Breast epithelium (tissue), 4 donors: ENCODE results near the gene SEMA3F. TPM values are rescaled to one million over a fixed set of nuclear protein-coding genes. Genes with fewer than 3 reads are reported as not detected.
A peak's percentile ranks its signal among the peaks of the same experiment; 100 is the strongest.

Source experiments
- DNase-seq, 2 donors: peaks; one replicate each; pipeline ENCODE4 v3.0.0-alpha.2; 2019; ENCODE audit warnings: low spot score in 2 of 2
- H3K27ac ChIP-seq, 2 donors: fragments of 200-600 bp; sonication (generic) in 1 of 2; one replicate each; pipeline ENCODE4 v1.5.1; 2016 to 2019; ENCODE audit warnings: mild to moderate bottlenecking in 1 of 2
- H3K27me3 ChIP-seq, 2 donors: fragments of 200-600 bp; sonication (generic) in 1 of 2; one replicate each; pipeline versions ENCODE4 v1.5.1 to v1.6.0; 2017 to 2019; ENCODE audit warnings: control low read depth in 1 of 2, mild to moderate bottlenecking in 1 of 2
- H3K36me3 ChIP-seq: fragments of 200-600 bp; one replicate; pipeline ENCODE4 v1.5.1; 2019
- H3K4me1 ChIP-seq, 2 donors: fragments of 200-600 bp; sonication (generic); one replicate each; pipeline ENCODE4 v1.5.1; 2016 to 2019; ENCODE audit warnings: control low read depth in 1 of 2
- H3K4me3 ChIP-seq, 3 donors: fragments of 200-600 bp; sonication (generic); 1 replicate in 2 of 3; 2 replicates in 1 of 3; pipeline ENCODE4 v1.5.1; 2016 to 2019; ENCODE audit warnings: mild to moderate bottlenecking in 3 of 3, moderate library complexity in 2 of 3
- H3K9me3 ChIP-seq, 2 donors: fragments of 200-600 bp; sonication (generic) in 1 of 2; one replicate each; pipeline ENCODE4 v1.5.1; 2016 to 2019; ENCODE audit warnings: control low read depth in 1 of 2
- CTCF ChIP-seq, 3 donors: fragments of 450-650 bp; IDR thresholded peaks; one replicate each; pipeline ENCODE4 v1.5.1; 2016 to 2017; ENCODE audit warnings: antibody characterized with exemption in 3 of 3, mild to moderate bottlenecking in 3 of 3, moderate library complexity in 3 of 3
- POLR2A ChIP-seq: fragments of 450-650 bp; IDR thresholded peaks from one replicate; pipeline ENCODE4 v1.6.1; 2016; ENCODE audit warnings: antibody characterized with exemption, mild to moderate bottlenecking, moderate library complexity
- POLR2AphosphoS5 ChIP-seq, 3 donors: sonication (generic); formaldehyde crosslinking; IDR thresholded peaks; one replicate each; pipeline ENCODE4 v1.6.1; 2017; ENCODE audit warnings: antibody characterized with exemption in 3 of 3
- intact Hi-C: fragments of 100-400 bp; cut with DNase I; formaldehyde crosslinking; loops from one replicate; pipeline ENCODE4 v1.15.1; 2023; ENCODE audit warnings: low total_unique reads
- total RNA-seq, 3 donors: library from RNA; depleted of rRNA; stranded (reverse); fragments of >200 nt; gene quantifications; one replicate each; pipeline ENCODE4 v1.1.0, GENCODE V29; 2016

The SEMA3F gene
- total RNA-seq, 3 donors from 2014 or later: 7.7 to 49.8 (median 26.9) TPM

- H3K9me3 ChIP-seq: no peaks in the 10 kb centered on the region
- peaks cover 14 to 30% of the 10 kb centered on the region in 2 donors for H3K27me3 ChIP-seq
- TF ChIP-seq CTCF (IDR thresholded peaks at IDR 0.05) (peak; percentile 84 to 94 (median 87)), POLR2A (no peak)
- H3K36me3 ChIP-seq: no peaks in the 10 kb centered on the region
- DNase-seq: peak; percentile 51 to 79
- peak overlapping the region in 1 of 3 donors; percentile 47 for H3K4me3 ChIP-seq
- intact Hi-C loops: loop anchor here (1.0 kb wide), 1 partner anchor 79 kb away; no protein-coding TSS in a partner anchor
- peaks cover 0 to 4% of the 10 kb centered on the region in 2 donors for H3K4me1 ChIP-seq
- no peak overlapping the region for H3K27ac ChIP-seq
Measured at GRCh38 chr3:50192689-50193141, 37.6 kb downstream of the SEMA3F start.

GRCh38 chr3:50193286-50193685 lies 38.2 kb downstream of the SEMA3F start:
- no peak for TF ChIP-seq POLR2A
- TF ChIP-seq CTCF (IDR thresholded peaks at IDR 0.05): no peak
- TF ChIP-seq POLR2AphosphoS5 (IDR thresholded peaks at IDR 0.05): no peak
- Histone ChIP-seq H3K4me1 (peaks cover 0 to 4% of the 10 kb centered on the region in 2 donors), H3K9me3 (no peaks in the 10 kb centered on the region), H3K36me3 (no peaks in the 10 kb centered on the region), H3K27ac (no peak overlapping the region), H3K4me3 (peak overlapping the region in 1 of 3 donors; percentile 47), H3K27me3 (peaks cover 14 to 30% of the 10 kb centered on the region in 2 donors)
- intact Hi-C loops: loop anchor here (1.0 kb wide), 1 partner anchor 78 kb away; no protein-coding TSS in a partner anchor
- DNase-seq: no peak

- H3K4me1 ChIP-seq: peaks cover 0 to 4% of the 10 kb centered on the region in 2 donors
- no peak for TF ChIP-seq POLR2AphosphoS5 (IDR thresholded peaks at IDR 0.05)
- TF ChIP-seq POLR2A: no peak
- no peak for TF ChIP-seq CTCF (IDR thresholded peaks at IDR 0.05)
- no peaks in the 10 kb centered on the region for H3K36me3 ChIP-seq
- no peaks in the 10 kb centered on the region for H3K9me3 ChIP-seq
- no peak overlapping the region for H3K27ac ChIP-seq
- no peak for DNase-seq
- intact Hi-C loops: loop anchor here (1.0 kb wide), 1 partner anchor 78 kb away; no protein-coding TSS in a partner anchor
- peak overlapping the region in 2 of 3 donors; percentile 3 to 47 for H3K4me3 ChIP-seq
- peaks cover 14 to 30% of the 10 kb centered on the region in 2 donors for H3K27me3 ChIP-seq
Measured at GRCh38 chr3:50193746-50194127, 38.6 kb downstream of the SEMA3F start.

GRCh38 chr3:50194128-50194902 lies 39.2 kb downstream of the SEMA3F start:
- Histone ChIP-seq H3K4me3 (peak overlapping the region in 2 of 3 donors; percentile 3 to 47), H3K4me1 (peaks cover 0 to 4% of the 10 kb centered on the region in 2 donors), H3K36me3 (no peaks in the 10 kb centered on the region), H3K27ac (no peak overlapping the region), H3K27me3 (peaks cover 14 to 30% of the 10 kb centered on the region in 2 donors), H3K9me3 (no peaks in the 10 kb centered on the region)
- peak; percentile 53 to 70 for DNase-seq
- TF ChIP-seq POLR2A: no peak
- peak; percentile 81 to 95 (median 84) for TF ChIP-seq CTCF (IDR thresholded peaks at IDR 0.05)
- TF ChIP-seq POLR2AphosphoS5 (IDR thresholded peaks at IDR 0.05): peak in 1 of 3 donors; percentile 27
- intact Hi-C loops: no loop called here

- intact Hi-C loops: no loop called here
- DNase-seq: no peak
- Histone ChIP-seq H3K4me1 (peaks cover 0 to 4% of the 10 kb centered on the region in 2 donors), H3K36me3 (no peaks in the 10 kb centered on the region), H3K27ac (no peak overlapping the region), H3K4me3 (peak overlapping the region in 2 of 3 donors; percentile 3 to 47), H3K9me3 (no peaks in the 10 kb centered on the region), H3K27me3 (peaks cover 14 to 30% of the 10 kb centered on the region in 2 donors)
- TF ChIP-seq POLR2A: no peak
- TF ChIP-seq POLR2AphosphoS5 (IDR thresholded peaks at IDR 0.05): no peak
- TF ChIP-seq CTCF (IDR thresholded peaks at IDR 0.05): no peak
Measured at GRCh38 chr3:50194903-50195500, 39.9 kb downstream of the SEMA3F start.
